GM19372 (cell line): ENCODE data around the gene ATXN1.
"Not testable (repeated sequence)": the region's sequence is repeated elsewhere in the genome, so short reads cannot be mapped to it uniquely, and the experiment has no call there.

Source experiments
- ATAC-seq: cut with Tn5 transposase; IDR thresholded peaks from one replicate; pipeline ENCODE4 v1.9.1; 2021; ENCODE audit warnings: mild to moderate bottlenecking, low read depth, moderate library complexity; ENCODE audit not compliant: unreplicated experiment

The ATXN1 gene

GRCh38 chr6:16471222-16471909 is 289.9 kb downstream of the ATXN1 start:
- ATAC-seq: peak; percentile 36

- ATAC-seq: no peak
Measured at GRCh38 chr6:16470502-16471221, 290.6 kb downstream of the ATXN1 start.

- ATAC-seq: no peak
Measured at GRCh38 chr6:16468991-16469615, 292.2 kb downstream of the ATXN1 start.

GRCh38 chr6:16466800-16467553 is 294.3 kb downstream of the ATXN1 start:
- ATAC-seq: no peak

- no peak for ATAC-seq
Measured at GRCh38 chr6:16464045-16464444, 297.2 kb downstream of the ATXN1 start.

- not testable (repeated sequence) for ATAC-seq
Measured at GRCh38 chr6:16463246-16463645, 298.0 kb downstream of the ATXN1 start.

GRCh38 chr6:16461491-16461890 is 299.8 kb downstream of the ATXN1 start:
- ATAC-seq: no peak

- ATAC-seq: not testable (repeated sequence)
Measured at GRCh38 chr6:16459472-16459871, 301.8 kb downstream of the ATXN1 start.

GRCh38 chr6:16452348-16452747 is 308.9 kb downstream of the ATXN1 start:
- ATAC-seq: no peak

- ATAC-seq: no peak
Measured at GRCh38 chr6:16450821-16451220, 310.4 kb downstream of the ATXN1 start.

GRCh38 chr6:16450285-16450684 is 311.0 kb downstream of the ATXN1 start:
- ATAC-seq: no peak

GRCh38 chr6:16446273-16446672 is 315.0 kb downstream of the ATXN1 start:
- ATAC-seq: no peak

- no peak for ATAC-seq
Measured at GRCh38 chr6:16442031-16442430, 319.2 kb downstream of the ATXN1 start.

GRCh38 chr6:16441262-16441661 is 320.0 kb downstream of the ATXN1 start:
- ATAC-seq: no peak

- no peak for ATAC-seq
Measured at GRCh38 chr6:16440636-16441212, 320.5 kb downstream of the ATXN1 start.

GRCh38 chr6:16438718-16439591 is 322.3 kb downstream of the ATXN1 start:
- no peak for ATAC-seq

- ATAC-seq: no peak
Measured at GRCh38 chr6:16437984-16438383, 323.3 kb downstream of the ATXN1 start.

GRCh38 chr6:16437095-16437494 is 324.2 kb downstream of the ATXN1 start:
- ATAC-seq: no peak

GRCh38 chr6:16436550-16436949 is 324.7 kb downstream of the ATXN1 start:
- no peak for ATAC-seq

- ATAC-seq: no peak
Measured at GRCh38 chr6:16434885-16435284, 326.4 kb downstream of the ATXN1 start.
